Activated CD4-positive, alpha-beta T cell treated with anti-CD3 and anti-CD28 coated beads, Interleukin-2, amount 50 U/mL, for 4 hours (primary cell): ENCODE measurements around the gene CDK5RAP2.
"Not testable (repeated sequence)": the region's sequence is repeated elsewhere in the genome, so short reads cannot be mapped to it uniquely, and the experiment has no call there.

Experiments
- DNase-seq, 2 experiments: peaks; one replicate each; pipeline ENCODE4 v3.0.0-alpha.2; 2020

Gene CDK5RAP2

DNA sequence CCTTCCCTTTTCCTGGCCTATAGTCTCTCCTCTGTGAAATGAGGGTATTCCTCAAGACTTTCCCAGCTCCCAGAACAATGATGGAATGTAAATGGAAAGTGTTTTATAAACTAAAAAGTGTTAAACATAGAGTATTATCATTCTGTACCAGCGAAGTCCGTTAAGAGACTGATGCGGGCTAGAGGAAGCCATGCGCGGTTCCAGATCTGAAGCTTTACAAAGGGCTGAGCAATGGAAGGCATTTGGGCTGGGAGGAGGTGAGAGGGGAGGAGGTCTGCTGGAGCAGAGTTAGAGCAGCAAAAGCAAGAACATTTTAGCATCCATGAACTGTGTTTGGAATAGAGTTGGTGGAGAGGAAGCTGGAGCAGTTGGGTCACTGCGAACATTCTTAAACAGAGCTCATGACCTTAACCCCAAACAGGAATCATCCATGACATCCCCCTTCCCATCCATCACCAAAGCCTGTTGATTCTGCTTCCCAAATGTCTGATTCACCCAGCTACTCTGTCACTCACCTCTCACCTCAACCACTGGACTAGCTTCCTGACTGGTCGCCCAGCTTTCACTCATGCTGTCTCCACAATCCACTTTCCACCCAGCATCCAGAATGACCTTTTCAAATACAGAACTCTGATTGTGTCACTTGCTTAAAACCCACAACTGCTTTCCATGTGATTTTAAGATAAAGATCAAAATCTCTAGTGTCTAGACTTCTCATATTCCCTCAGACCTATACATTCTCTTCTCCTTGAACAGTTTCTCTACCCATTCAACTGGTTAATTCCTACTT is 37.1 kb downstream of the CDK5RAP2 start:
- no peak for DNase-seq

DNA sequence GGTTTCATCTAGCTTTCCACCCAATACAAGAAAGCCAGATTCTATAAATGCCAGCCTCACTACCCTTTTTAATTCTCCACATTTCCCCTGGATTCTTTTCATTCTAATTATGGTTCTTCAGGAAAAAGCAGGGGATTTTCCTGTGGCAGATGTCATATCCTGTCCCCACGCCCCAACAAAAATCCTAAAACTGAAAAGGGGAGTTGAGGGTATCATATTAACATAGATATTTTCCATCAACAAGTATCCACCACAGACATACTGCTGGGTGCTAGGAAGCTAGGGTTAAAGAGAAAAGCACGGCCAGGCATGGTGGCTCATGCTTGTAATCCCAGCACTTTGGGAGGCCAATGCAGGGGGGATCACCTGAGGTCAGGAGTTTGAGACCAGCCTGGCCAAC is 38.0 kb downstream of the CDK5RAP2 start:
- no peak for DNase-seq

DNA sequence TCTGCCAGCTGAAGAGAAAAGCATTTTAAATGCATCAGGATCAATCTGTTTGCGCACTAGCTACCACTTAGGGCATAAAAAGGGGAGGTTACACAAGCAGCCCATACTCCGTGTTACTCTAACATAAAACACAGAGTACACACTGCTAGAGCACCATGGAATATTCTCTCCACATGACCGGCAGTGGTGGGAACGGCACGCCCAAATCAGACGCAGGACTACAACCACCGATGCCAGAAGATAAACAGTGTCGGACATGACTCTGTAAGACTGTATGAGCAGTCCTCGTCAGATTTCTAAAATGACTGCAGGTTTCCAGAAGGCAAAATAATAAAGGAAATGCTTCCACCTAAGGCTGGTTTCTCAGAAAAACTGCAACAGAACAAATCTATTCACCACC is 40.0 kb downstream of the CDK5RAP2 start:
- DNase-seq = no peak

DNA sequence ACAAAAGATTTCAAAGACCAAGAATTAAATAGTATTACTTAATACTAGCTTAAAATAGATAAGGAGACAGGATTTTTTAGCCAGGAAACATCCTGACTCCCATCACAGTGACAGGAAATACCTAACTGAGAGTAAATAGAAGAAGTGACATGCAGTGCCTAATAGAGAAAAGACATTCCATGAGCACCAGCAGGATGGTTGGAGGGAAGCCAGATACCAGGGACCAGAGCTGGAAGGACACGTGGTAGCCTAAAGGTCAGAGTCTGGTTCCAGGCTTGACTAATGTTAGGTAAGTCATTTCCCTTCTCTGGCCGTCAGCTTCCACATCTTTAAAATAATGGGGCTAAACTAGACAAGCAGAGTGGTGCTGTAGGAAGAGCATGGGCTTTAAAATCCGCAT is 41.6 kb downstream of the CDK5RAP2 start:
- no peak for DNase-seq

DNA sequence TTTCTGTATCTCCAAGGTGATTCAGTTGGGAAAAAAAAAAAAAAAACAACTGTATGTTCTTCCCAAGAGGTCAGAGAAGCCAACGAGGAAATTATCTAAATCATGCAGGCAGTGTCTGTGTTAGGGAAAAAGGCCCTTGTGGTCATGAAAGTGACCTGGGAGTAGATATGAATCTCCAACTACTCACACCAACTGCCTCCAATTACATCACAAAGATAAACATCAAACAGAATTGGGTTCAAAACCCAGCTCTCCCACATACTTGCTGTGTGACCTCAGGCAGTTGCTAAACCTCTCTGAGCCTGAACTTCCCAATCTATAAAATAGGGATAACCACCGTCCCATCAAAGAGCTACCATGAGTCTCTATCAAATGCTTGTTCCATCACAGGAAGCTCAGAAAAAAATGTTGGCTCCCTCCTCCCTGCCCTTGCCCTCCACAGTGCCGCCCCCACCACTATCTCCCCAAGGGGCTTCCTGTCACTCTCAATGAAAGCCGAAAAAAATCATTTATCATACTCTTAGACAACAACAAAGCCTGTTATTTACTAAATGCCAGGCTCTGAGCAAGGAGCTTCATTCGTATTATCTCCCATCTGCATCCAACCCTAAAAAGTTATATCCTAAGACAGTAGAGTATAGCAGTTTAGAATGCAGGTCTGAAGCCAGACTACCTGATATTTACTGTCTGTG is 42.9 kb downstream of the CDK5RAP2 start:
- DNase-seq = no peak

DNA sequence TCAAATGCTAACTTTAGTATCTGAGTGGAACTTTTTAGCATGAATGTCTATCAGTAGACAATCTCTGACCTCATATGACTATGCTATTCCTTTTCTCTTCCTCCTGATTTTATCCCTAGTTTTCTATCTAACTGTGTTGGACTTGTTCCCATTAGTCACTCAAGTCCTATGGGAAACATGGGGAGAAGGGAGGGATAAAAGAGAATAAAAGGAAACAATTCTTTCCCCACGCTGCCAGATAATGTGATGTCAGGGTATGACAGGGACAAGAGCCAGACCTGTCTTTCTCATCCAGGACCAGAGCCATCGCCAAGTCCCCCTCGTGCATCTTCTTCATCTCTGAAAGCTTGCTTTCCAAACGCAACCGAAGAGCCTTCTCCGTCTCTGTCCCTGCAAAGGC is 43.9 kb downstream of the CDK5RAP2 start:
- no peak for DNase-seq

DNA sequence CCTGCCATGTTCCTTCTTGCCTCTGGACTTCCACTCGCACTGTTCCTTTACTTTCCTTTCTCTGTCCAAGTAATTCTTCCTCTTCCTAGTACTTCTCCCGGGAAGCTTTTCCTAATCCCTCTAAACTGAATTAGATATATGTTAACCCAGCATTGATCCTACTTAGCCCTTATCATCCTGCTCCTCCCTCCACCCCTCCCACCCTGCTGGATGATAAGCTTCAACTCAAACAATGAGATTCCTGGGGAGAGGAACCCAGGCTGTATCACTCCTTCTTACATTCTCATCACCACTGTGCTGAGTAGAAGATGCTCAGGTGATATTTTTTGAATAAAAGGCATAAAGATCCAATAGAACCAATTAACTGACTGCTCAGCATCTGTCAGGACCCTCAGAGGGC is 45.7 kb downstream of the CDK5RAP2 start:
- no peak for DNase-seq

DNA sequence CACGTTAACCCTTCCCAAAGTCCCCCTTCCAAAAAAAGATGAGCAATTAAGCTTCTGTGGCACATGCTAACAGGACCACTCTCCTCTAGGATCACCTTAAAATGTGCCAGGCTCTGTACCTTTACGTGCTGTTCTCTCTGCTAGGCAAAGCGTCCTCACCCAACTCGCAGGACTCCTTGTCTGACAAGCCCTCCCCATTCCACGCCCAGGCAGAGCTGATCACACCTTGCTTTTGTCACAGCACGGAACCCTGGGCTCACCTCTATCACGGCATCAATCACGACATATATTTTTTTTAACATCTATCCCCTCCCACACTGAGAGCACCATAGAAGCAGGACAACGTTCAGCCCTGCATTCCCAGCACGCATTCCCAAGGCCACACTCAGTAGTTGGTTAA is 47.1 kb downstream of the CDK5RAP2 start:
- DNase-seq = no peak

DNA sequence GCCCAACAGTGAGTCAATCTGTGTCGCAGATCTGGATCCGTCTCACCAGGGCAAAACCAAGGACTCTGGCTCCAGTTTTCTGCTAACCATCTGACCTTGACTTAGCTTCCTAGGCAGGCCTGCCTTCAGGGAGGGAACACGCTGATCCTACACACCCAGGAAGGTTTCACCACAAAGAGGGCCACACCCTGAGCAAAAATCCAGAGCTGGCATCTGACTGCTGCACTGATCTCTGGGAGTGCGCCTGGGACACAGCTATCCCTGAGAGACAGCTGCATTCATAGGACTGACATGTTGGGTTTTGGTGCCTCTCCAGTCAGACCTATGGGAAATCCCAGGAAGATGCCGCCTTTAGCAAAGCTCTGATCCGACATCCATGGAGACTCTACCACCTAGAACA is 47.5 kb downstream of the CDK5RAP2 start:
- DNase-seq = no peak

DNA sequence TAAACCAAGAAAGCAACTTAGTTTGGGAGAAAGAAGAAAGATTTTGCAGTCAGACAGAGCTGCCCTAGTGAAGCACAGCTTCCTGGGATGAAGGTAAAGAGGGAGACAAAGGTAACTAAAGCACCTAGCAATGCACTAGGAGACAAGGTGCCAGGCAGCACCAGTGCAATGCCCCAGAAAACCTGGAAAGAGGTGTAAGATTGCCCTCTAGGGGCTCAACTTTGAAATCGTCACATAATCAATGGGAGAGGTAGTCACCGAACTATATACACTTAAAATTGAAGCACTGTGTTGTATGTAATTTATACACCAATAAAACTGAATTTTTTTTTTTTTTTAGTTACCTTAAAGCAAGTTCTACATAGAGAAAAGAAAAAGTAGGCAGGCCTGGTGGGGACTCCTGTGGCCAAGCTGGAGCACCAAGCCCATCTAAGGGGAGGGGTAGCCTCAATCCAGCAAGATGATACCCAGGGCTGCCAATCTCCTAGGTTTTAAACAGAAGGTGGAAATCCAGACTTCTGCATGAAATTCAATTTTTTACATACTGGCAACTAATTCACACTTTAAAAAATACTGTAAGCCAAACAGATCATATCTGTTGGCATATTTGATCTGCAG is 48.2 kb downstream of the CDK5RAP2 start:
- no peak for DNase-seq

DNA sequence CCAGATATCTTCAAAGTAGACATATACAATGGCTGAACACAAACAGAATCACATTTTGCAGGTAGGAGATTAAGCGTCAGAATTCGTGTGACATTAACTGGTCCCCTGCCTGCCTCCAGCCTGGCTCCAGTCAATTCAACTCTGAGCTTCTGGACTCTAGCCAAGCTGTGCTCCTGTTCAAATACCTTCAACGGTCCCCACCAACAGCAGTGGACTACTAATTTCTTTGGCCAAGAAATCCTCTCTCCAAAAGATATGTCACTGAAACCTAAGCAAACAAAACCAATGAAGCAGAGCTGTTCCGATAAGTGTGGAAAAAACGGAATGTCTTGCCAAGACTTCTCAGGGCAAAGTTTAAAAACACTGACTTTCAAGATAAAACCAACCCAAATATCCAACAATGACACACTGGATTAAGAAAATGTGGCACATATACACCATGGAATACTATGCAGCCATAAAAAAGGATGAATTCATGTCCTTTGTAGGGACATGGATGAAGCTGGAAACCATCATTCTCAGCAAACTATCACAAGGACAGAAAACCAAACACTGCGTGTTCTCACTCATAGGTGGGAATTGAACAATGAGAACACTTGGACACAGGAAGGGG is 49.6 kb downstream of the CDK5RAP2 start:
- DNase-seq = not testable (repeated sequence)

DNA sequence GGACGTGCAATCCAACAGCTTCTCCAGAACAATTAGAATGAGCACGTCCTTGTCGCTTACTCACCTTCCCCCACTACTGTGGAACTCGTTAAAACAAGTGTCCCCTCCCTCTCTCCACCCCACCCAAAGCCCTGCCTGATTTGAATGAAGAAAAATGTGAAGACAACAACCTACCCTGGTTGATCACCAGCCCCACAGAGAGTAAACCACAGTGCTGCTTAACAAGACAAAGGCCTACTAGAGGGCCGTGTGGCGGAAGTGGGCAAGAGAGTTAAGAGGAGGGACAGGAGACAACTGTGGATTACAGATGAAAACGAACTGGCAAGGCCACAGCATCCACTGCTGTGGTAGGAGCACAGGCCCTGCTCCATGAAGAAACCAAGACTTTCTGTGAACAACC is 51.1 kb downstream of the CDK5RAP2 start:
- DNase-seq = no peak

DNA sequence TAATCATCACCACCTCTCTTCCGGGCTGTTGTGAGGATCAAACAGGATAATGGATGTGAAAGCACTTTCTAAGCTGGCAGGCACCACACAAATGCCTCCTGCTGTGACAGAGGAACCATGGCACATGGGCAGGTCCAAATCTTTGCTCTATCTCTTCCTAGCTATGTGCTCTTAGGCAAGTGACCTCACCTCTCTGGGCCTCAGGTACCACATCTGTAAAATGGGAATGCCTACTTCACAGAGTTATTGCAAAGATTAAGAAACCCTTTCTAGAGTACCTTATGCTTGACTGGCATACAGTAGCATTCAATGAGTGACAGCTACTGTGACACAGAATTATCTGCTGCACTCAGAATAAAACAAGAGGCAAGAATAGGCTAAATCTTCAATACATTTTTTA is 51.6 kb downstream of the CDK5RAP2 start:
- no peak for DNase-seq

DNA sequence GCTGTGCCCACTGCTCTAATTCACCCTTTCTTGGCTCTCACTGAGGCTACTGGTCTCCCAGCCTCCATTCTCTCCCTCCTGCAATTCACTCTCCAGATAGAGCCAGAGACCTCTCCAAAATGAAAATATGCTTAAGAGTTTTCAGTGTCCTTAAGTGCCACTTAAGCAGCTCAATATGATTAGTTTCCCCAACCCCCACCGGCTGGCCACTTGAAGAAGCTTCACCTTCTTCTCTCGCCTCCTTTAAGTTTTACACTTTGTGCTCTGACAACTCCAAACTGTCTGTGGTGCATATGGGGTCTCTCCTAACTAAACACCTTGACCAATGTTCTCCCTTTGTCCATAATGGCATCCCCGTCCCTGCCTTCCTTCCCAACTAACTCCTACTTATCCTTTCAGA is 53.4 kb downstream of the CDK5RAP2 start:
- DNase-seq = no peak

DNA sequence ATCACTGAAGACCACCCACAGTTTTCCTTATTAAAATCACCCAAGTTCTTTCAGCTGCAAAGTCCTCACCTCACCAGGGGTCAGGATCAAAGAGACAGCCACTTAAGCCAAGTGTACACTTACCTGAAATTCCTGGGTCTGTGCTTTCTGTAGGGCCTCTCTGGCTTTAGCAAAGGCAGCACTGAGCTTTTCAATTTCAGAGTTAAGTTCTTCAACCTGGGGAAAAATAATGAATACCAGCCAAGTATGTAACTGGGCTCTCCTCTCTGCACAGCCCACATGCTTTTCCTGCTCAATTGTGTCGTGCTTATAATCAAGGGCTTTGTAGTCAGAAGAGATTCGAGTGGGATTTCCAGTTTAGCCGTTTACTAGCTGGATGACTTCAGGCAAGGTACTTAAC is 55.1 kb downstream of the CDK5RAP2 start:
- no peak for DNase-seq

DNA sequence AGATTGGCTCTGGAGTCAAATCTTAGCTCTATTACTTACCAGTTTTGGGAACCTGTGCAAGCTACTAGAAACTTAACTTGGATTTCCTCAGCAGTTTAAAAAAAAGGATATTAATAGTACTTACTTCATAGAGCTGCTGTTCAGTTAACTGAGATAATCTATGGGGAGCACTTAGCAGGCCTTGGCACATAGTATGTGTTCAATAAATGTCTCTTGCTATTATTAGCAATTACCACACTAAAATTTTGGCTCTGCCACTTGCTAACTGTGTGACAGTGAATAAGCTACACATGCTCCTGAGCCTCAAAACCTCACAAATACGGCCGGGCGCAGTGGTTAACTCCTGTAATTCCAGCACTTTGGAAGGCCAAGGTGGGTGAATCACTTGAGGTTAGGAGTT is 55.9 kb downstream of the CDK5RAP2 start:
- no peak for DNase-seq

DNA sequence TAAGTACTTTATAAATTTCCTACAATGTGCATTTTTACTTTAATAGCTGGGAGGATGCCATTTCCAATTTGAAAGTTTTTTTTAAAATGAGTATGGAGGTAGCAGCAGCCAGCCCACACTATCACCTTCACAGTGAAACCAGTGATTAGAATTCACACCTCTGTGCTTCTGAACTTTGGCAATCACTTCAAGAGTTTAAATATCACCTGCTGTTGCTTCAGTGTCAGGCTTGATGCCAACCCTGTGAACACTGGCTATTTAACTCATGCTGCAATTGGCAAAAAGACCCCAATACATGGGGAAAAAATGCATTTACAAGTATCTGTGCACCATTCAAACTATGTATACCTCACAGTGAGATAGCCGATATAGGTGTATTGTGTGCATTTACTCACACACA is 57.4 kb downstream of the CDK5RAP2 start:
- DNase-seq = no peak

DNA sequence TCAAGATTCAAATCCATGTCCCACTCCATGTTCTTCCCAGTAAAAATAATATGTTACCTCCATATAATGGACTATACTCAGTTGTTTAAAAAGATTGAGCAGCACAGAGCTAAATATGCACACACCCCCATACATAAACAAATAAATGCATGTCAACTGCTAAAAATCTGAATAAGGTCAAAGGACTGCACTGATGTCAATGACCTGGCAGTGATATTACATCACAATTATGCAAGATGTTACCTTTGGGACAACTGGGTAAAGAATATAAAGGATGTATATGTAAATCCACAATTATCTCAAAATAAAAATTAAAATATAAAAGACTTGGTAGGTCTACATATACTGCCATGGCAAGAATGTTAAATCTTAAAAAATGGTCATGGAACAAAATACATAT is 57.9 kb downstream of the CDK5RAP2 start:
- no peak for DNase-seq

DNA sequence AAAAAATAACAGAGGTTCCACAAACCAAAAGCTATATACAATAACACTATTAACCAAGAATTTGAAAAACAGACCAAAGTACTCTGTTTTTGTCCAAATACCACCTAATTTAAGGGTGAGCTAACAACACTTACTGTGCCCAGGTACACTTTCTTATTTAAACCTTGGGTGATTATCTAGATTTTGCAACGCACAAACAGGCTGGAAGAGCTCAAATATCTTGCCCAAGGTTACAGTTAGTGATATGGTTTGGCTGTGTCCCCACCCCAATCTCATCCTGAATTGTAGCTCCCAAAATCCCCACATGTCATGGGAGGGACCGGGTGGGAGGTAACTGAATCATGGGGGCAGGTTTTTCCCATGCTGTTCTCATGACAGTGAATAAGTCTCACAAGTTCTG is 58.9 kb downstream of the CDK5RAP2 start:
- DNase-seq = no peak

DNA sequence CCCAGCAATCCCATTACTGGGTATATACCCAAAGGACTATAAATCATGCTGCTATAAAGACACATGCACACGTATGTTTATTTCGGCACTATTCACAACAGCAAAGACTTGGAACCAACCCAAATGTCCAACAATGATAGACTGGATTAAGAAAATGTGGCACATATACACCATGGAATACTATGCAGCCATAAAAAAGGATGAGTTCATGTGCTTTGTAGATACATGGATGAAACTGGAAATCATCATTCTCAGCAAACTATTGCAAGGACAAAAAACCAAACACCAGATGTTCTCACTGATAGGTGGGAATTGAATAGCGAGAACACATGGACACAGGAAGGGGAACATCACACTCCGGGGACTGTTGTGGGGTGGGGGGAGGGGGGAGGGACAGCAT is 64.0 kb downstream of the CDK5RAP2 start:
- not testable (repeated sequence) for DNase-seq

DNA sequence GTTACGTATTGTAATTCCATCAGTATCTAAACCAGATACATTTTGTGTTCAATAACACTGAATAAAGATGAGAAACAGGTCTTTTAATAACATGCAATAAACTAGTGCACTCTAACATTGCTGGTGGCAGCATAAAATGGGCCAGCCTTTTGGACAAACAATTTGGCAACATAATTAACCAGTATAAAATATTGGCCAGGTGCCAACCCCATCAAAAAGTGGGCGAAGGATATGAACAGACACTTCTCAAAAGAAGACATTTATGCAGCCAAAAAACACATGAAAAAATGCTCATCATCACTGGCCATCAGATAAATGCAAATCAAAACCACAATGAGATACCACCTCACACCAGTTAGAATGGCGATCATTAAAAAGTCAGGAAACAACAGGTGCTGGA is 64.5 kb downstream of the CDK5RAP2 start:
- DNase-seq = not testable (repeated sequence)

DNA sequence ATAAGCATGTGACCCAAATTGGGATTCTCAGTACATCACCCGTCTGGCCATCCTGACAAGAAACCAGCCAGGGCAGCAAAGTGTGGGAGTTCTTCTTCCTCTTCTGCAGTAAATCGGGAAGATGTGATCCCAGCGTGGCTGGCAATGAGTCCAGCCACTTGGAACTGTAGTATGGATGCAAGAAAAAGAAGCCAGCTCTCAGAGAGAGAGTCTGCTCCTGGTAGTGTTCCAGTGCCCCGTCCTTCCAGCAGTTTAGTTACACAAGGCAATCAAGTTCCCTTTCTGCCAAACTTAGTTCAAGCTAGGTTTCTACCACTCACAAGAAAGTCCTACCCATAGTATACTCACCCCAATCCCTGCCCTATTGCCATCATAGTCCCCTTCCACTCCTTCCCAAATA is 65.6 kb downstream of the CDK5RAP2 start:
- DNase-seq = no peak

DNA sequence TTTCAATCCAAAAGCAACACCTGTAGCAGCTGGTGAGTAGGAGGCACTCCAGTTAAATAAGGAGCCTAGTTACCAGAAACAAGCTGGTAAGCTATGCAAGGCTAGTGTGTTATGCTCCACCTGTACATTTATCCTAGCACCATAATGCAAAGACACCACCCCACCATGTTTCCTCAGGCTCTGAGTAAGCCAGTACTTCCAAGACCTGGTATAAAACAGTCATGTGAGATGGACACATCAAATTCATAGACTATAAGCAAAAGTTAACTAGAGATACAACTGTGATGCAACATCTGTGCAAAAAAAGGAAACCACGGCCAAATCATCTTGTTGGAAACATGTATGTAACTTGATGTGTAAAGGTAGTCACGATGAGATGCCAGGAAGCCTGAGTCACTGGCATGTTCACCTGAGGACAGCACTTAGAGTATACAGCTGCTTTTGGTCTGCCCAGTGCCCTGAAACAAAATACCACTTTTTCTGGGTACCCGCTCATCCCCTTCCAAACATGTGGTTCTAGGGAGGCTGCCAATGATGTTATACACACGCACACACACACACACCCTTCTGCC is 66.1 kb downstream of the CDK5RAP2 start:
- DNase-seq = no peak

DNA sequence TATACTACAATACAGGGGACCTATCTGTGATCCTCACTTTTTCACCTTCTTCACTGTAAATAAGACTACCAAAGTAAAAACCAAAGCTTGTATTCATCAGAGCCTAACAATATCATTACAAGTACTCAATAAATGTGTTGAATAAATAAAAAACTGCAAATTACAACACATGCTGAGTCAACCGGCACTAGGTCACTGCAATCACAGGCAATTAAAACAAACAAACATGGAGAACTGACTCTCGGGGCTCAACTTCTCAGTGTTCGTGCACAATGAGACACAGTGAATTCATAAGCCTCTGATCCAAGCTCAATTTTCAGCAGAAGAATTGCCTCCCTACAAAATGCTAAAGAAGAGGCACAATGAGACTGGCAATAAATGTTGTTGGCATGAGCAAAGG is 69.2 kb downstream of the CDK5RAP2 start:
- no peak for DNase-seq
